SH-SY5Y (cell line): ENCODE data around the gene CD3G.

Experiments used
- GATA2 ChIP-seq: IDR thresholded peaks from 2 replicates; pipeline ENCODE4 v1.6.1; 2011; ENCODE audit warnings: mild to moderate bottlenecking, low read depth, low read length
- GATA3 ChIP-seq: IDR thresholded peaks from 2 replicates; pipeline ENCODE4 v1.6.1; 2011; ENCODE audit warnings: low read depth, mild to moderate bottlenecking, low read length, moderate library complexity

CD3G gene

DNA sequence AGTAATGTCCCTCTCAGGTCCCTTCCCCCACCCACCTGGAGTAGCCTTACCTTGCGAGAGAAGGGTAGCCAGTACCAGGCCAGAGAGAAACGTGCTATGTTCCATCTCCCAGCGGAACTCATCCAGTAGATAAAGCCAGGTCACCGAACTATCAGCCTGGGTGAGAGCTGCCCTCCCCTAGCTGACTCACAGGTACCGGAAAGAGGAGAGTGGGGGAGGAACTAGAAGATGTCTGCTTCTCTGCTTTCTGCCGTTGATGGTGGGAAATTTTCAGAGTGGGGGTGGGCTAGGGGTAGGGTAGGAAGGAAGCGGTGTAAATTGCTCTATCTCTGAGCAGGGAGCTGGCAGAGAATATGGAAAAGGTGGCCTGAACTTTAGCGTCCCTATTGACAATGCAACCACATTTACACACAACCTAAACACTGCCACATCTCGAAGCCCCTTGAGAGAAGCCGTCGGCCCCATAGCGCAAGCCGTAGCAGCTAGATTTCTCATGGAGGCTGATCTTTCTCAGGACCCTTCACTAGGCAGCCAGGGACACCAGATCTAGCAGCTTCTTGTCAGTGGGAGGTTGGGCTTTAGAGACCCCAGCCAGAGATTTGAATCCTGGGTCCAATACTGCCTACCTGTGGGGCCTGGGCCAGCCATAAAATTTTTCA, 1.5 kb upstream of the CD3G start, which contains the start of gene CD3D:
Gene CD3D (minus strand): TSS at position 203 of the 659 bp plus-strand sequence. CDS start 98 bp downstream, at position 105.
- TF ChIP-seq GATA2 (no peak), GATA3 (no peak)

DNA sequence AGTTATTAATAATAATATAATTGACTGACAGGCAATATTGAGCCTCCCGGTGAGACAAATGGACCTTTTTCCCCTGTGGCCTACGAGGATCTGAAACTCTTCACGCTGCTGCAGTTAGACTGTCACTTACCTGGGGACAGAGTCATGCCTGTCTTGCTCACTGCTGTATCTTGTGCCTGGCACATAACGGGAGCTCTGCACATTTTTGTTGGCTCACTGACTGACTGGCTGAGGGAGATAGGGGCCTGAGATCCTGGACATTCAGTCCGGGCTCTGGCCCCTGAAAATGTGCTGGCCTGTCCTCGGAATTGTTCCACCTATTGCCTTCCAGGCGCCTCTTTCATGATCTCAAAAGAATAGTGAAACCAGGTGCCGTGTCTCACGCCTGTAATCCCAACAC, 896 bp upstream of the CD3G start:
- TF ChIP-seq GATA2 (no peak), GATA3 (no peak)

DNA sequence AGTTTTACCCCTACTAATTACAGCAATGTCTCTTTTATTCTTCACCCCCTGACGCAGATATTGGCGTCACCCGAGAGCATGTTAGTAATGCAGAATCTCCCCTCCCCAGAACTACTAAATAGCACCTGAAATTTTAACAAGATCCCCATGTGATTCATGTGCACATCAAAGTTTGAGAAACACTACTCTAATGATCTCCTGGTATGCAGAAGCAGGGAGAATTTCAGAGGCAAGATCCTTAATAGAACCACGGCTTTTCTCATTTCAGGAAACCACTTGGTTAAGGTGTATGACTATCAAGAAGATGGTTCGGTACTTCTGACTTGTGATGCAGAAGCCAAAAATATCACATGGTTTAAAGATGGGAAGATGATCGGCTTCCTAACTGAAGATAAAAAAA, 5.3 kb downstream of the CD3G start:
- TF ChIP-seq GATA3 (no peak), GATA2 (no peak)

DNA sequence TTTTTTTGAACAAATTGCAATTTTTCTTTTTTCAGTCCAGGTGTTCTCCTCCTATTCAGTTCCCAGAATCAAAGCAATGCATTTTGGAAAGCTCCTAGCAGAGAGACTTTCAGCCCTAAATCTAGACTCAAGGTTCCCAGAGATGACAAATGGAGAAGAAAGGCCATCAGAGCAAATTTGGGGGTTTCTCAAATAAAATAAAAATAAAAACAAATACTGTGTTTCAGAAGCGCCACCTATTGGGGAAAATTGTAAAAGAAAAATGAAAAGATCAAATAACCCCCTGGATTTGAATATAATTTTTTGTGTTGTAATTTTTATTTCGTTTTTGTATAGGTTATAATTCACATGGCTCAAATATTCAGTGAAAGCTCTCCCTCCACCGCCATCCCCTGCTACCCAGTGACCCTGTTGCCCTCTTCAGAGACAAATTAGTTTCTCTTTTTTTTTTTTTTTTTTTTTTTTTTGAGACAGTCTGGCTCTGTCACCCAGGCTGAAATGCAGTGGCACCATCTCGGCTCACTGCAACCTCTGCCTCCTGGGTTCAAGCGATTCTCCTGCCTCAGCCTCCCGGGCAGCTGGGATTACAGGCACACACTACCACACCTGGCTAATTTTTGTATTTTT, 9.1 kb downstream of the CD3G start:
- no peak for TF ChIP-seq GATA3
- TF ChIP-seq GATA2: no peak

DNA sequence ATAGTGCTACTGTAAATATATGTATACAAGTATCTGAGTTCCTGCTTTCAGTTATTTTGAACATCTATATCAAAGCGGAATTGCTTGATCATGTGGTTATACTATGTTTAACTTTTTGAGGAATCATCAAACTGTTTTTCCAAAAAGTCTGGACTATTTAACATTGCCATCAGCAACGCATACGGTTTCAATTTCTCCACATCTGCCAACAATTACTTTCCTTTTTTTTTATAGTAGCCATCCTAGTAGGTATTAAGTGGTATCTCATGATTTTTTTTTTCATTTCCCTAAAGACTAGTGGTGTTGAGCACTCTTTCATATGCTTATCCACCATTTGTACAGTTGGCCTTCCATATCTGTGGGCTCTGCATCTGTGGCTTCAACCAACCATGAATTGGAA, 13.9 kb downstream of the CD3G start:
- TF ChIP-seq GATA3 (no peak), GATA2 (no peak)

DNA sequence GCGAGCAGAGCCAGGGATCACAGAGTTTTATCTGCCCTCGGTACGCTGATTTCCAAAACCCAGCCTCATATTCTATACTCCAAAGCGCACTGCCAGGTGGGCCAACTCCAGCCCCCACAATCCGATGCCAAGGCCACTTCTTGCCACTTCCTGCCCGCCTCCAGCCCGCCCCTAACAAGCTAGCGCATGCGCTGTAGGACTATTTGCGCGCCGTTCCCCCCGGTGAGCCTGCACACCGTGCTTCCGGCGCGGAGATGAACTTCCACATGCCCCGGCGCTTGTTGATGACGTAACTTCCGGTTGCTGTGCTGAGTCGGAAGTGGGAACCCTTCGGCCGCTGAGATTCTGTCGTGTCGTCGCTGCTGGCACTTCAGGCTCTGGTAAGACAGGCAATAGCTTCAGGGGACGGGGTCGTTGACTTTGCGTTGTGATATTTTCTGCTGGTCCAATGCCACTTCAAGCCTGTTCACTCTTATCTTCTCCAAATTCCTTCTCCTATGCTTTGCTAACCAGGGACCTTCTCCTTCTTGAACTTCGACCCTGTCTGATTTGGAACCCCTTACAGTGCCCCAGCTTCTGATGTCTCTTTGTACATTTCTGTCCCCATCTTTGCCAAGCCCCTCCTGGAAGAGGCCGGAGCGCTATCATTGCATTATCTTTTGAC, 15.3 kb downstream of the CD3G start, which contains the start of gene UBE4A:
Gene UBE4A (plus strand): TSS at position 306 of the 664 bp plus-strand sequence. CDS start 5,481 bp downstream, outside the sequence.
- TF ChIP-seq GATA3 (no peak), GATA2 (no peak)

DNA sequence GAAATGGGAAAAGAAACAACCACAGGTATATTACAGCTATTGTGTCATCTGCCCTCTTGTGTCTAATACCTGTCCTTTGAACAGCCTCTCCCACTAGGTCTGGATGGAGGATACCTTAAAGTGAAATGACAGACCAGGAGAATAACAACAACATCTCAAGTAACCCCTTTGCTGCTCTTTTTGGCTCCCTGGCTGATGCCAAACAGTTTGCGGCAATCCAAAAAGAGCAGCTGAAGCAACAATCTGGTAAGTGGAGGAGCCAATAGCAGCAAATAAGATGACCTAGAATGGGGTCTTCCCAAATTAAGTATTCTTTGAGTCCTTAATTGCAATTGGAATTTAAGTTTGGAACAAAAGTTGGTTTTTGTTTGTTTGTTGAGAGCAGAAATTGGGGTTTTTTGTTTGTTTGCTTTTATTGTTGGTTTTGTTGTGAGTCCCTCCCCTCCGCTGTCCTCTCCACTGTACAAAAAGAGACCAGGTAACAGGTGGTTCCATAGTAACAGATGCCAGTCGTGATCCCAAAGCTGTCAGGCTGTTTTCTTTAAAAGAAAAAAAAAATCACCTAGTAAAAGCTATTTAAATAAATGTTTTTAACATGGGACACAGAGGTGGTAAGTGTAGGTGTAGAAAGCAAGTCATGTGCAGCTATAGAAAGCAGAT, 20.9 kb downstream of the CD3G start:
- TF ChIP-seq GATA3 (no peak), GATA2 (no peak)

DNA sequence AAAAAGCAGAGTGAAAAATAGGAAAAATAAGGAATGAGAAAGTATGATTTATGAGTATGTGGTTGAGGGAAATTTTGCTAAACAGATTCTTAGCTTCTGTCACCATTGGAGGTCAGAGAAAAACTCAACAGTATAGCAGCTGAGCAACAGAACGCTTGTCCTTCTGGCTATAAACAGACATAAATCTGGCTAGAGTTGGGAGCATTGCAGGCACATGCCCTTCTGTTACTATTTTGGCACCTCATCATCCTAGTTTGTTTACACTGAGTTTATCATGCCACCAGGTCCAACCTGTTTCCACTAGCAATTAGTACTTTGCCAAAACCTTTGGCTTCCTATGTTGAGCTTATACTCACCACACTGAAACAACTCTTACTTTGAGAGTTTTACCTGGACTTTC, 22.1 kb downstream of the CD3G start:
- TF ChIP-seq GATA2 (no peak), GATA3 (no peak)

DNA sequence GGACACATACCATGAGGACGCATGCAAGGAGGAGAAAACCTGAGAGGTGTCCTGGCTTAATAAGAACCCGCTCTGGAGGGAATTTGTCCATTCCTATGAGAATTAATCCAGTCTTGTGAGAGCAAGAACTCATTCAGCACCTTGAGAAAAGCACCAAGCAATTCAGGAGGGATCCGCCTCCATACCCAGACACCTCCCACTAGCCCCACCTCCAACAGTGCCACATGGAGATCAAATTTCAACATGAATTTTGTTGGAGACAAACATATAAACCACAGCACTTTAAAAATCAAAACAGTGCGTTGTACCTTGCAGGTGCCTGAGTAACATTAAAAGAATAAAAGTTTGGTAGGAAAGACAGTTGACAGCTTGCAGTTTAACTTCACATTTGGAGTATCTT, 26.6 kb downstream of the CD3G start:
- TF ChIP-seq GATA2 (no peak), GATA3 (no peak)

DNA sequence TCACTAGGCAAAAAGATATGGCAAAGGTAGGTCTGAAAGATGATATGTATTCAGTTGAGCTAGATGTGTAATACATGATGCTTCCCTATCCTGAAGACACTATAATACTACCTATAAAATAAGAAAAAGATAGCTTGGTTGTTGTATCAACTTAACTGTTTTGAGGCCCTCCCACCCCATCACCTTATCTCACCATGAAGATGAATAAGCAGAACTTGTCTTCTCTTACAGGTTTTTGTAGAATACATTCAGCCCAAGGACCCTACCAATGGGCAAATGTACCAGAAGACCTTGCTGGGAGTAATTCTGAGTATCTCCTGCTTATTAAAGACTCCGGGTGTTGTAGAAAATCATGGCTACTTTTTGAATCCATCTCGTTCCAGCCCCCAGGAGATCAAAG, 29.1 kb downstream of the CD3G start:
- no peak for TF ChIP-seq GATA3

DNA sequence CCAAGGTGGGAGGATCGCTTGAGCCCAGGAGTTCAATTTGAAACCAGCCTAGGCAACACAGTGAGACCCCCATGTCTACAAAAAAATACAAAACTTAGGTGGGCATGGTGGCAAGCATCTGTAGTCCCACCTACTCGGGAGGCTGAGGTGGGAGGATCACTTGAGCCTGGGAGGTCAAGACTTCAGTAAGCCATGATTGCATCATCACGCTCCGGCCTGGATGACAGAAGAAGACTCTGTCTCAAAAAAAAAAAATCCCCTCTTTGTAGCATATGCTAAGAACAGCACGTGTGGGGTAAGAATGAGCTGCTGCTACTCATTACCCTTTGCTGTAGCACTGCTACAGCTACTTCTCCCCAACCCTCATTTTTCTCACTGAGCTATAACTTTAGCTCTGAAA, 29.7 kb downstream of the CD3G start:
- TF ChIP-seq GATA2 (no peak), GATA3 (no peak)

DNA sequence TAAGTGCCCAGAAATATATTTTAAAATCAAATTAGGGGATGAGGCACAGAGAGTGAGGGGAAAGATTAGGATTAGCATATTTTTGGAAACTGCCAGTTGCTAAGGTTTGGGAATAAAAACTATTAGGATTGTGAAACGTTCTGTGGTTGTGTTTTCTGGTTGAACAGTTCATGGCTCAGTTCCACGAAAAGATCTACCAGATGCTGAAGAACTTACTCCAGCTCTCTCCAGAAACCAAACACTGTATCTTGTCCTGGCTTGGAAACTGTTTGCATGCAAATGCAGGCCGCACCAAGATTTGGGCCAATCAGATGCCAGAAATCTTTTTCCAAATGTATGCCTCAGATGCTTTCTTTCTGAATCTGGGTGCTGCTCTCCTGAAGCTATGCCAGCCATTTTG, 30.6 kb downstream of the CD3G start:
- TF ChIP-seq GATA3 (no peak), GATA2 (no peak)

DNA sequence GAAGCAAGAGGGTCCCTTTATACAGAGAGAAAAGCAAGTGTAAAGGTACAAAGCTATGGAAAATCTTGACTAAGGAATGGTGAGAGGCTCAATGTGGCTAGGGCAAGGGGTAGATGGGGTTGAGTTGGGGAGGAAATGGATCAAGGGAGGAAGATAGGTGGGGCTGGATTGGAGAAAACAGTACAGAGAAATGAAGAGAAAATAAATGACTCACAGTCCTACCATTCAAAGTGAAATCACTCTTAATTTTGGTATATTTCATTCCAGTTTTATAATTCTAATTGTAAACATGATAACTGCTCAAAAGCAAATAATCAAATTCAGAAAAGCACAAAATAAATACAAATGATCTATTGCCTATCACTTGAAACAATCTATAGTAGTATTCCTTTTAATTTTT, 31.8 kb downstream of the CD3G start:
- no peak for TF ChIP-seq GATA2
- no peak for TF ChIP-seq GATA3

DNA sequence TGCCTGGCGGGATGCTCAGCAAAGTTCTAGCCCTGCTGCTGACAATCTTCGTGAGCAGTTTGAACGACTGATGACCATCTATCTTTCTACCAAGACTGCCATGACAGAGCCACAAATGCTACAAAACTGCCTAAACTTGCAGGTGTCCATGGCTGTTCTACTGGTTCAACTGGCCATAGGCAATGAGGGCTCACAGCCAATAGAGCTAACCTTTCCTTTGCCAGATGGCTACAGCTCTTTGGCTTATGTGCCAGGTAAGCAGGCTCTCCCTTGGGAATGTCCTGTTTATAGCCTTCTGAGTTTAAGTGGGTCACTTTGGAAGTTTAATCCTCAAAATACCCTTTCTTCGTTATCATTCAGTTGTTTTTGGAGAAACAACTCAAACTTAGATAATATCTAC, 35.4 kb downstream of the CD3G start:
- TF ChIP-seq GATA2 (no peak), GATA3 (no peak)
